Subcutaneous adipose tissue (tissue), 4 donors: Measurements from ENCODE around the gene GLIS2. TPM values are rescaled to one million over a fixed set of nuclear protein-coding genes. Genes with fewer than 3 reads are reported as not detected.

Experiments
- total RNA-seq, 4 donors: library from RNA; depleted of rRNA; stranded (reverse); fragments of >200 nt; gene quantifications; one replicate each; pipeline ENCODE4 v1.1.0, GENCODE V29; 2016
- TF ChIP-seq, protein P1 (sequence below): fragments of 450-650 bp; IDR thresholded peaks from one replicate; pipeline ENCODE4 v1.5.1; 2016; ENCODE audit warnings: low read depth, mild to moderate bottlenecking, control low read depth, antibody characterized with exemption, moderate library complexity

GLIS2 gene
- total RNA-seq, 4 donors from 2014 or later, result 0.85 to 2.1 (median 1.5) TPM

DNA sequence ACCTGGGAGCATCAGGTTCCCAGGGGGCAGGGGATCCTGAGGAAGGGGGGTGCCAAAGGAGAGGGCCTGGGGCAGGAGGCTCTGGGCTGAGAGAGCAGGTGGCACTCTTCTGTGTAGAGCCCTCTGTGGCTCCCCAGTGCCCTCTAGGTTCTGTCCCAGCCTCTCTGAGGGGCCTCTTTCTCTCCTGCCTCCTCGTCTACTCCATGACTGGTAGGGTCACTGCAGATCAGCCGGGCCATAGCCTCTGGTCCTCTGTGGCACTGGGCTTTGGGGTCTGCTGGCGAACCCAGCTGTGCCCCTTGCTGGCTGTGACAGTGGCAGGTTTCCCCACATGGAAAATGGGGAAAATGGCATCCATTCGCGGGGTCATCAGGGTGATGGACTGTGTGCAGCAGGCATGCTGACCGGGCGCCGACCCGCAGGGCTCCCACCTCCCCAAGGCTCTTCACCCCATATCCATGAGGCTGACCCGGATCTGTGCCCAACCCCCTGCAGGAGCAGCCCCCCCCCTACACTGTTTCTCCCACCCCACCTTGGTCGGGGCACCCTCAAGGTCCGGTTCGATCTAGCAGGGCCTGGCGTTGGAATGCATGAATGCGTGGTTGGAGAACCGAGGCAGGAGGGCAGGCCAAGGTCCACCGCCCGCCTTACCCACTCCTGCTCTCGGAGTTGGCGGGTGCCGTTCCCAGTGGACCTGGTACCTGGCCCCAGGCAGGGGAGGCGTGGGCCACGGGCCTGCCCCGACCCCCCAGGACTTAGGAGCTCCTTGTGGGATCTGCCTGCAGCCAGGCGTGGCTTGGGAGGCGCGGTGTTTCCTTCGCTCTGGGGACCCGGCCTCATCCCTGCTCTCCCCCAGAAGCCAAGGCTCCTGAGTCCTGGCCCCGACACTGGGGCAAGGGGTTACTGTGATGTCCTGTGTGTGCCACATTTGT lies 6.5 kb downstream of the GLIS2 start:
- TF ChIP-seq, protein P1, sequence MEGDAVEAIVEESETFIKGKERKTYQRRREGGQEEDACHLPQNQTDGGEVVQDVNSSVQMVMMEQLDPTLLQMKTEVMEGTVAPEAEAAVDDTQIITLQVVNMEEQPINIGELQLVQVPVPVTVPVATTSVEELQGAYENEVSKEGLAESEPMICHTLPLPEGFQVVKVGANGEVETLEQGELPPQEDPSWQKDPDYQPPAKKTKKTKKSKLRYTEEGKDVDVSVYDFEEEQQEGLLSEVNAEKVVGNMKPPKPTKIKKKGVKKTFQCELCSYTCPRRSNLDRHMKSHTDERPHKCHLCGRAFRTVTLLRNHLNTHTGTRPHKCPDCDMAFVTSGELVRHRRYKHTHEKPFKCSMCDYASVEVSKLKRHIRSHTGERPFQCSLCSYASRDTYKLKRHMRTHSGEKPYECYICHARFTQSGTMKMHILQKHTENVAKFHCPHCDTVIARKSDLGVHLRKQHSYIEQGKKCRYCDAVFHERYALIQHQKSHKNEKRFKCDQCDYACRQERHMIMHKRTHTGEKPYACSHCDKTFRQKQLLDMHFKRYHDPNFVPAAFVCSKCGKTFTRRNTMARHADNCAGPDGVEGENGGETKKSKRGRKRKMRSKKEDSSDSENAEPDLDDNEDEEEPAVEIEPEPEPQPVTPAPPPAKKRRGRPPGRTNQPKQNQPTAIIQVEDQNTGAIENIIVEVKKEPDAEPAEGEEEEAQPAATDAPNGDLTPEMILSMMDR, result no peak

GRCh38 chr16:4323071-4323844 lies 7.4 kb downstream of the GLIS2 start:
- TF ChIP-seq, protein P1, result no peak

- TF ChIP-seq, protein P1, result no peak
These were observed 8.1 kb downstream of the GLIS2 start for GRCh38 chr16:4323845-4324488.

GRCh38 chr16:4324492-4325252 lies 8.8 kb downstream of the GLIS2 start:
- TF ChIP-seq, protein P1, result no peak

DNA sequence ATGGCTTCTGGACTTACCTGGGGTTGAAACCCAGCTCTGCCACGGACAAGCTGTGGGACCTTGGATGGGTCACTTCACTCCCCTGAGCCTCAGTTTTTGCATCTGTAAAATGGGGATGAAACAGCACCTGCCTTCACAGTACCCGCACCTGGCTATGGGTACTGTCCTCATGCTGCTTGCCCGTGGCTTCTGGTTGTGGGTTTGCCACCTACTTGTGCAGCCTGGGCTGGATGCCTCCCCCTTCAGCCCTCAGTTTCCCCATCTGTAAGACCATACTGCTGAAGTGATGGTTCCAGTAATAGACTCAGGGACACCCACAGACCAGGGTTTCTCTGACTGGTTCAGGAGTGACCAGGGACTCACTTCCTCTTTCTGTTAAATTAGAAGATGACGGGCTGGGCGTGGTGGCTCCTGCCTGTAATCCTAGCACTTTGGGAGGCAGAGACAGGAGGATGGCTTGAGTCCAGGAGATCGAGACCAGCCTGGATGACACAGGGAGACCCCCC lies 9.4 kb downstream of the GLIS2 start:
- TF ChIP-seq, protein P1, result no peak

GRCh38 chr16:4327386-4328045 lies 11.6 kb downstream of the GLIS2 start:
- TF ChIP-seq, protein P1, result no peak
